T-helper 22 cell (primary cell): Measurements from ENCODE around the gene SLAMF7.
"Not testable (repeated sequence)": the region's sequence is repeated elsewhere in the genome, so short reads cannot be mapped to it uniquely, and the experiment has no call there.

Experiments
- DNase-seq: peaks from one replicate; pipeline ENCODE4 v3.0.0-alpha.2; 2020; ENCODE audit warnings: low read depth

The SLAMF7 gene

GRCh38 chr1:160739098-160739511 is at the start of gene SLAMF7:
Gene SLAMF7, plus strand, starts transcription at chr1:160739247. Its CDS starts 55 bp downstream, at chr1:160739302.
- DNase-seq: no peak

GRCh38 chr1:160692390-160692789 is 46.7 kb upstream of the SLAMF7 start:
- DNase-seq: not testable (repeated sequence)

GRCh38 chr1:160702100-160702499 is 36.9 kb upstream of the SLAMF7 start:
- no peak for DNase-seq

GRCh38 chr1:160704250-160704649 is 34.8 kb upstream of the SLAMF7 start:
- DNase-seq: no peak

- not testable (repeated sequence) for DNase-seq
These were observed 33.8 kb upstream of the SLAMF7 start for GRCh38 chr1:160705212-160705621.

- no peak for DNase-seq
These were observed 33.3 kb upstream of the SLAMF7 start for GRCh38 chr1:160705742-160706141.

- no peak for DNase-seq
These were observed 32.4 kb upstream of the SLAMF7 start for GRCh38 chr1:160706526-160707235.

- DNase-seq: peak; percentile 13
These were observed 31.6 kb upstream of the SLAMF7 start for GRCh38 chr1:160707236-160708064.

- no peak for DNase-seq
These were observed 30.9 kb upstream of the SLAMF7 start for GRCh38 chr1:160708118-160708517.

GRCh38 chr1:160708801-160709200 is 30.2 kb upstream of the SLAMF7 start:
- DNase-seq: peak; percentile 42

GRCh38 chr1:160709715-160710114 is 29.3 kb upstream of the SLAMF7 start:
- DNase-seq: no peak

GRCh38 chr1:160710517-160711252 is 28.4 kb upstream of the SLAMF7 start:
- DNase-seq: no peak

GRCh38 chr1:160711276-160711601 is 27.8 kb upstream of the SLAMF7 start:
- no peak for DNase-seq

- peak; percentile 43 for DNase-seq
These were observed 27.3 kb upstream of the SLAMF7 start, which contains the start of gene CD48 for GRCh38 chr1:160711602-160712311. Gene CD48, minus strand, starts transcription at chr1:160711822. Its CDS starts 59 bp downstream, at chr1:160711763.

- peak; percentile 41 for DNase-seq
These were observed 26.4 kb upstream of the SLAMF7 start for GRCh38 chr1:160712525-160713080.

GRCh38 chr1:160713161-160713560 is 25.9 kb upstream of the SLAMF7 start:
- no peak for DNase-seq

- not testable (repeated sequence) for DNase-seq
These were observed 24.9 kb upstream of the SLAMF7 start for GRCh38 chr1:160714034-160714648.

GRCh38 chr1:160716013-160716412 is 23.0 kb upstream of the SLAMF7 start:
- DNase-seq: no peak

GRCh38 chr1:160717306-160717705 is 21.7 kb upstream of the SLAMF7 start:
- DNase-seq: no peak

- no peak for DNase-seq
These were observed 20.8 kb upstream of the SLAMF7 start for GRCh38 chr1:160718210-160718609.
